Stimulated activated CD4-positive, alpha-beta T cell treated with anti-CD3 and anti-CD28 coated beads, Interleukin-15, amount 100 ng/mL, for 48 hours (primary cell): ENCODE results near the gene NR1D1.
A peak's percentile ranks its signal among the peaks of the same experiment; 100 is the strongest.

Experiments
- DNase-seq, 2 donors: peaks; one replicate each; pipeline ENCODE4 v3.0.0-alpha.2; 2020; ENCODE audit warnings: low read depth in 2 of 2

NR1D1 gene

DNA sequence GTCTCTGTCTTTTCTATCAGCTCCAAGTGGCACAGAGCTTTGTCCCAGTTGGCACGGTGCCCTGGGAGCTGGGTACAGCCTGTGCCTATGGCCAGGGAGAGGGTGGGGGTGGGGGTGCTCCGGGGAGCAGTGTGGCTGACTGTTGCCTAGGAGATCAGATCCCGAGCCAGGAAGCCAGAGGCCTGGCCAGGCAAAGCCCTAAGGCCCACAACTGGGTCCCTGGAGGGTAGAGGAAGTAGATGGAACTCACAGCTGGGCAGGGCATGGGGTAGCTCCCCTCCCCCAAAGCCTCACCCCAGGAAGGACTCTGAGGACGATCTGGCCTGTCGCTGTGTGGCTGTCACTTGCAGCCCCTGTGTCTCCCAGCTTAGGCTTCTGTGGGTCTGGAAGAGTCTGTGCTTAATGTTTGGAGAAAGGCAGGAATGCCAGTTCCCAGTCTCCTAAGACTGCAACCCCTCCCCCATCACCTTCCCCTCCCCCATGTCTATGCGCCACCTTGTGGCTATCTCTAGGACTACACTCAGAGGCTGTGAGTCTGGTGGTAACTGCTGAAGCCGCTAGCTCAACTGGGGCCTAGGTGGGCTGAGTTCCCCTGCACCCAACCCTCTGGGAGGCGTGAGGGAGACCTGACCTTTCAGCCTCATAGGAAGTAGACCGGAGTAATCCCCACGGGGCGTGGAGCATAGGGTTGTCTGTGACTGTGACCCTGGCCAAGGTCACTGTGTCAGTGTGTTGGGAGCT, 25.0 kb downstream of the NR1D1 start:
- DNase-seq, result peak in 1 of 2 donors; percentile 59

DNA sequence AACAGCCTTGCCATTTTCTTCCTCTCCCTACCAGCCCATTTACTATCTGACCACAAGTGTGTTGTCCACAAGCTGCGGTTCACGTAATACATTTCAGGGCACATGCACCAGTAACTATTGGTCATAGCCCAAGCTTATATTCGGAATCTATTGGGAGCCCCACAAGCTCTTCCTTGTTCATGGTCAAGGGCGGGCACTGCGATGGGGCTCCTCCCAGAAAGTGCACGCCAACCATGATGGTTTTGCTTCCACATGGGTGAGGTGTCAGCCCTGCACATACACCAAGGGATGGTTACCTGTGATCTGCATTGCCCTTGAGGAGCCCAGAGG, 25.6 kb downstream of the NR1D1 start:
- DNase-seq, result no peak

DNA sequence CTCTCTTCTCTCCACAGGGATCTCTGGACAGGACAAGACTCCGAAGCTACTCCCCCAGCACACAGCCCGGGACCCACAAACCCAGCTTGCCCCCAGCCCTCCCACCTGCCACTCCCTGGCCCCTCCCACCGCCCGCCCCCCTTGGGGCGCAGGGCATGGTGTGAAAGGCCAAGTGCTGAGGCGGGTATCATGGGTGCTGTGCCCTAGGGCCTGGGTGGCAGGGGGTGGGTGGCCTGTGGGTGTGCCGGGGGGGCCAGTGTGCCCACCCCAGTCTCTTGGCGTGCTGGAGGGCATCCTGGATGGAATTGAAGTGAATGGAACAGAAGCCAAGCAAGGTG, 26.2 kb downstream of the NR1D1 start:
- no peak for DNase-seq

DNA sequence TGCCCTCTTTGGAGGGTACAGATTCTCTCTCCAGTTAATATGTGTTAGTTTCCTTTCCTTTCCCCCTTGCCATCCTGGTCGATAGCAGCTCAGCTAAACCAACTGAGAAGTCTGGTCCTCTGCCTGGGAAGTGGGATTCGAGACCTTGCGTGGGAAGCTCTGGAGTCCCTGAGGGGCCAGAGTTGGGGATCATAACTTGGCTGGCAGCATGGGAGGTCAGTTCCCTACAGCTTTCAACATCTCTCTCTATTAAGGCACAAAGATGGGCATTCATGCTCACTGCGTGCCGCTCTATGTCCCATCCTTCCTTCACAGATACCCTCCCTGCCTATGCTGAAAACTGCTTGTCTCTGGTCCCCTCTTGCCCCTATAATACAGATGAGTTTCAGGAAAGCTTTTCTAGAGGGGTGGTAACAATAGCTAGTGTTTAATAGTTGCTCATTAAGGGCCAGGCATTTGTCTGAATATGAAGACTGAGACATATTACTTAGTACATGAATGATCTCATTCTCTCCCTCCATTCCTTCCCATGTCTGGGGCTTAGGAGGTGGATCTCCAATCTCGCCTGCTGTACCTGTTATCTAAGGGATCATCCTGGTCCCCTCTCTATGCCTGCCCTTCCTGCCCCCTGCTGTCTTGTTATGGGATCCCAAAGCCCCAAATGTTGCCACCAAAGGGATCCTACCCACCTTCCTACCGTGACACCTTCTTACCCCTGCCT, 26.8 kb downstream of the NR1D1 start:
- DNase-seq, result no peak

DNA sequence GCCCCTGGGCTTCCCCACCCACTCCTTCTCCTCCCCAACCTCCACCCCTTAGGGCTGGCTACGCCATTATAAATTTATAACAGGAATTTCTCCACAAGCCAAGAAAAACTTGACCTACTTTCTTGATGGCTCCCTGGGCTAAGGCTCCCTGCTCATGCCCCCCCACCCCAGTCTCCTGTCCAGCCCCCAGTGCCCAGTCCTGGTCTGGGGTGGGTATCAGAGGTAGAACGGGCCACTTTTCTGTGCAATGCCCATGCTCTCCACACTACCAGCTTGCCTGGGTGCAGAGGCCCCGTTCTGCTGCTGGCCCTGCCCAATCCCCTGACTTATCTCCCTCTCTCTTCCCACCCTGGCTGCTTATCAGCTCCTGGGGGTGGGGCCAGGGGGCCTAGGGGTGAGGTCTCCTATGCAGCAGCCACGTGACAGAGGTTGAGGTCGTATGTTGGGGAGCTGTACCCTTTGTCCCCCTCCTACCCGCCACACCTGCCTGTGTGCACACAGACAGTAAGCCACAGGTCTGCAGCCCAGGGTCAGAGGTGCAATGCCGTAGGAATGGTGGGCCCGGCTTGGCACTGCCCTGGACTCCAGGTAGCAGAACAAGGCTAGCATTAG, 27.5 kb downstream of the NR1D1 start:
- no peak for DNase-seq

DNA sequence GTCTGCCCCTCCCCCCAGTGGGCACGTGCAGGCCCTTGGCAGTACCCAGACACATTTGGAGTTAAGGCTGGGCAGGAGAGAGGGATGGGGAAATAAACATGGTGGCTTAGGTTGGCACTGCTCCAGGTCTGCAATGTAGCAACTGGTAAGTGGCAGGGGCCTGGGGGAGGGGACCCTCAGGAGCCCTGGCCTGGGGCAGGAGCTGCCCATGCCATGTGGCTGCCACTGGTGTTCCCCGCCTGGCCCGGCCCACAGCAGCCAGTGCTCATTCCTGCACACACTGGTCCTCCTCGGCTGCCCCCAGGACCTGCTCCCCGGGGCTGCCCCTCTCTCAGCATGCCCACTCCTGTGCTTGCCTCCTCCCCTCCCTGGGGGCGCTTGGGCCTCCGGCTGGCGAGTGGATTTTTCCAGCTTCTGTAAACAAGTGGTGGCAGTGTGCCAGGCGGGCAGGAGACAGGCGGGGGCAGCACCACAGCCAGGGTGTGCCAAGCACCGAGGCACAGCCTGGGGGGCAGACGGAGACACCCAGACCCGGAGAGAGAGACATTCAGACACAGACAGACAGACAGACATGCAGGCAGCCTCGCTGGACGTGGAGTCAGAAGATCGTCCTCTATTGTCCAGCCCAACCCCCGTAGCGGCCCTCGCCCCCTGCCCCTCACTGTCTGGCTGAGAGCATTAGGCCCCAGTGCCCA, 28.2 kb downstream of the NR1D1 start:
- DNase-seq, result no peak

DNA sequence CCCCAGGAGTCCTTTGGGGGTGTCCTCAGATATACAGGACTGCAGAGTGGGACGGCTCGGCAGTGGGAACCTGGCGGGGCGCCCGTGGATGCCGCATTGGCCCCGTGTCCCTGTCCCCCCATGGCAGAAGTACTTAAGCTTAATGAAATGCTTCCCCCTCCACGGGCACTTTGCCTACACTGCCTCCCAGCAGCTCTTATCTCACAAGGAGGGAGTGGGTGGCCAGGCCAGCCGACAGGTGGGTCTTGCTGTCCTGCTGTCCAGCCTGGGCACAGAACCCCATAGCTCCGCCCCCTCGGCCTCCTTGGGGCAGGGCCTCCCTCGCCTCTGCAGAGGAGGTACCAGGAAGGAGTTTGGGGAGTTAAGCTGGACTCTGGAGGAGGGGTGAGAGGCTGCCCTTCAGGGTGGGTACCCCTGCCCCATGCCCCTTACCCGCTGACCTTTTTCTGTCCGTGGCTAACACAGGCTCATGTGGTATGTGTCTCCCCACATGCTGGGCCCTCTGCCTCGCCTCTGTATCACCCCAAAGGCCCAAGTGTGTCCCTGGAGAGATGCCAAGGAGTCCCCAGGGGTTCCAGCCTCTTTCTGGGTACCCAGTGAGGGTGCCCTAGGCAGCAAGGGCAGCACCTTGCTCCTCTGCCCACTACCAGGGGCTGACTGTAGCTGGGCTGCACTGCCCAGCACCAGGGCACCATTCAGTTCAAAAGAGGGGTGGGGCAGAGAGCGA, 28.9 kb downstream of the NR1D1 start:
- DNase-seq, result no peak

DNA sequence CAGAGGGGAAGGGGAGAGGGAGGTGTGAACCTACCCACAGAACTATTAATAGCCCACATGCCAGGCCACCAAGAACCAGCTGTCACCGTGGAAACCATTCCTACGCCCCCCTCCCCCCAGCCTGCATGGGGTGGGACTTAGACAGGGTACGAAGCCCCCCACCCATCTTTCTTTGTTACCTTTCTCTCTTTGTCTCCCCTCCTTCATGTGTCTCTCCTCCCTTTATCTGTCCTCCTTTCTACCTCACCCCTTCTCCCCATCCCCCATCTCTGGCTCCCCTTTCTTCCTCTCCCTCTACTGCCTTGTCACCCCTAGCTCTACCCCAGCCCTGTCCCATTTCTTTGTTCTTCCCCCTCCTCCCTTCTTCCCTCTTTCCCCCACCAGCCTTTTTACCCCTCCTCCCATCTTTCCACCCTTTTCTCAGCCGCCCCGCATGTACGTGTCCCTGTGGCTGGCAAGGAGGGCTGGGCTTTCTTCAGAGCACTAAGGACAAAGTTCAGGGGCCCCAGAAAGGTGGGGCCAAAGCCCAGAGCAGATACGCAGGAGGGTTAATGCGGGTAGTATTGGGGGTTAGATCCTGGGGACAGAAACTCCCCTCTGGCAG, 29.6 kb downstream of the NR1D1 start:
- DNase-seq, result no peak

DNA sequence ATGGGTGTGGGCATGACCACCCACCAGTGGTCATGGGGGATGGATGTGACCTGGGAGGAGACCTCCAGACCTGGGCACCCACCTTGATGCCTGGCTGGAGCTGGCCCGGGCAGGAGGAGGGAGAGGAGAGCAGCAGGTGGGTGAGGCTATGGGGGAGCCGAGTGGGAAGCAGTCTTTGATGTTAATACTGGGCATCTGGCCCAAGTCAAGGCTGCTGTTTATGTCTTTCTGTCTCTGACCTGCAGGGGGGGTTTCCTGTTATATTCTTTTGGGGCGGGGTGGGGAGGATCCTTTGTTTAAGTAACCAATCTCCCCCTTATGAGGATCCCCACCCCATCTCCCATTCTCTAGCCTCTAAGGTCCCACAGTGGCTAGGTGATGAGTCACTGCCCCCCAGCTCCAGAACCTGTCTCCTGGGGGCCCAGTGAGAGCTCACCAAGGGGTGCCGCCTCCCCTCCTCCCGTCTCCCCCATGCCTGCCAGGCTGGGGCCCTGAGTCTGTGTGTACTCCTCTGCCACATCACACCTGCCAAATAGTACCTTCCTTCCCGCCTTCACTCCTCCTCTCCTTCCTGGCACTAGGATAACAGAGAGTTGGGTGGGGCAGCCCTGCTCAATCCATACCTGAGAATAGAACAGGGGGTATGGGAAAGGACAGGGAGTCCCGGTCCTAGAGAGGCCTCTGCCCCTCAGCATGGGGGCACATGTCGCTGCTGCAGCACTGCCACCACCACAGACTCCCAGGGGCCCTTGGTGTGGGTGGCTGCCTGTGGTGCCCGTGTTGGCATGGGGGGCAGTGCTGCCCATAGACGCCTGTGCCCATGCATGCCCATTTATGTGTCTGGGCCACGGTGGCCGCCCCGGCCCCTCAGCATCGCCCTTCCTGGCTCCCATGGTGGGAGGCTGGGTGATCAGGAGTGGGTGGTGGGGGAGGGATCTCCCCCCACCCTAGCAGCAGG, 30.4 kb downstream of the NR1D1 start:
- DNase-seq, result no peak

DNA sequence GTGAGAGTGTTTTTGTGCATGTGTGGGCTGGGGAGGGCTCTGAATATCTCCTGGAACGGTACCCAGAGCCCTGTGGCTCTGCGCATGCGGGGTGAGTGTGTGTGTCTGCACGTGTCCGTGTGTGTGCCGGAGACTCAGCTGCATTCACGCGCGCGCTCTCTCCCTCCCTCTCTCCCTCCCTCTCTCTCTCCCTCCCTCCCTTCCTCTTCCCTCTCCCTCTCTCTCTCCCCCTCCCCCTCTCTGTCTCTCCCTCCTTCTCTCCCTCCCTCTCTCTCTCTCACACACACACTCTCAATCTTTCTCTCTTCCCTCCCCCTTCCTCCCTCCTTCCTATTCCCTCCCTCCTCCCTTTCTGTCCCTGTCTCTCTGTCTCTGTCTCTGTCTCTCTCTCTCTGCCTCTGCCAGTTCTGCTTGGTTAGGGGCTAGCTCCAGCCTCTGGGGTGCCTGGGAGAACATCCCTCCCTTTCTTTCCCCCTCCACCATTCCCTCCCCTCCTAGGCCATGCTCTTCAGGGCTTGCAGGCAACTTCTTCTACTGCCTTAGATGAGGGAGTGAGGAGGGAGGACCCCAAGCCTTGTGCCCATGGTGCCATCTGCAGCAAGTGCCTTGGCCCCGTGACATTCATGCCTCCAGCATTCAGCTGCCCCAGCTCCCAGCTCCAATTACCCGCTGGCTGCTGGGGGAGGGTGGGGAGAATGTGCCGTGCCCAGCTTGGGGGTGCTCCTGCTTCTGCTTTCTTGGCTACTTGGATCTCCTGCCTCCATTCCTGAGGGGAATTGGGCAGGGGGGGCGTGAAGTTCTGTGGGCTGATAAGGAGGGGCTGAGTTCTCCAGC, 31.3 kb downstream of the NR1D1 start:
- DNase-seq, result peak; percentile 75 to 81

DNA sequence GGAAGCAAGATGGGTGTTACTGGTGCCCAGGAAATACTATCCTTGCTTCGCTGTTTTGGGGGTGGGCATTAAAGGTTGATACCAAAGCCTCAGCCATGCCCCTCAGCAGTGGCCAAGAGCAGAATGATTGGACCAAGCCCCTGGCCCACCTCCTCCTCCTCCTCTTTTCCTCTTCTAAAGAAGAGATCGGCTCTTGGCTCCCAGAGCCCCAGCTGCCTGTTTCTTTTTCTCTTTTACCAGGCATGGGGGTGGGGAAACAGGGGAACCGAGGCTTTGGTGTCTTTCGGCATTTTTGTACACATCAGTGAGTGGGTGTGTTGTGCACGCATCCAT, 31.8 kb downstream of the NR1D1 start:
- DNase-seq, result no peak

DNA sequence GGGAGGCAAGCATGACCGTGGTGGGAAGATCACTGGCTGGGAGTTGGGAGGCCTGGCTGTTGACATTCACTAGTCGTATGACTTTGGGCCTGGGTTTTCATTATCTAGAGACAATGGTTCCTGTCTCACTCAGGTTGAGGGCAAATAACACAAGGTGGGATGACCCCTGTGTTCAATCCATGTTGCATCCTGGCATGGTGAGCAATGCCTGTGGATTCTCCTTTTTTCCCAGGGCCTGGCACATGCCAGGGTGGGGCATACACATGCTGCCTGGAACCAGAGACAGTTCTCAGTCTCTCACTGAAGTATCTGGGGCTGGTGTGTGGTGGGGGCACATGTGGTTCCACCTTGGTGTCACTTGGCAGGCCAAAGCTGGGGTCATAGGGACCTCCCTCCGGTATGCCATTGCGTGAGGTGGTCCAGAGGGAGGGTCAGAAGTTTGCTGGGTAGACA, 32.2 kb downstream of the NR1D1 start:
- DNase-seq, result no peak

DNA sequence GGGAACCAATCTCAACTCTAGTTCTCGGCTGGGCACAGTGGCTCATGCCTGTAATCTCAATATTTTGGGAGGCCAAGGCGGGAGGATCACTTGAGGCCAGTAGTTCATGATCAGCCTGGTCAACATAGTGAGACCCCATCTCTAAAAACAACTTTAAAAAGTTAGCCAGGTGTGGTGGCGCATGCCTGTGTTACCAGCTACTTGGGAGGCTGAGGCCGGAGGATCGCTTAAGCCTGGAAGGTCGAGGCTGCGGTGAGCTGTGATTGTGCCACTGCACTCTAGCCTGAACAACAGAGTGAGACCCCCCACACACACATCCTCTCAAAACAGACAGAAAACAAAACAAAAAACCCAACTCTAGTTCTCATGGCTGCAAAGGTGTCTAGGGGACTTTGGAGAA, 32.7 kb downstream of the NR1D1 start:
- DNase-seq, result no peak

DNA sequence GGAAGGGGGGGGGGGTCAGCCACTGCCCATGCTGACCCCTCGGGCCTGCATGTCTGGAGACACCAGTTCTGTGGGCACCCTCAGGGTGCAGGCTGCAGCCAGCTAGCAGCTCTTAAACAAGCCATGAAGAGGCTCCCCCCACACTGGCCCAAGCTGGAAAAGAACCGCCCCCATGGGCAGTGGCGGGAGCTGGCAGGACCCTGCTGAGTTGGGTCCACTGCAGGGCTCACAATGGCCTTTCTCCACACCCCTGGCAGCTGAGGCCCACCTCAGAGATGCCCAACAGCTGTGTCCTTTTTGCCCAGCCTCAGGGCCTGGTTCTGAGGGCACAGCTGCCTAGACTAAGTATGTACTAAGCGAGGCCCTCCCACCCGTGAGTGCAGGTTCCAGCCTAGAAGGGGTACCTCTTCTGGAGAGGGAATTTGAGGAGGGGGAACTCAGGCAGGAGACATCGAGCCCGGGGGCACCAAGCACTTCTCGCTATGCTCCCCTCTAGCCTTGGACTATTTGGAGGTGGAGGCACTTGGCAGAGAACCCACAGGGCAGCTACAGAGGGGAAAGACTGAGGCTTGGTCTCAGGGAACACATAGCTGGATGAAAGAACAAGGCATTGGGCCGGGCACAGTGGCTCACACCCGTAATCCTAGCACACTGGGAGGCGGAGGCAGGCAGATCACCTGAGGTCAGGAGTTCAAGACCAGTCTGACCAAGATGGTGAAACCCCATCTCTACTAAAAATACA, 34.4 kb downstream of the NR1D1 start:
- no peak for DNase-seq

DNA sequence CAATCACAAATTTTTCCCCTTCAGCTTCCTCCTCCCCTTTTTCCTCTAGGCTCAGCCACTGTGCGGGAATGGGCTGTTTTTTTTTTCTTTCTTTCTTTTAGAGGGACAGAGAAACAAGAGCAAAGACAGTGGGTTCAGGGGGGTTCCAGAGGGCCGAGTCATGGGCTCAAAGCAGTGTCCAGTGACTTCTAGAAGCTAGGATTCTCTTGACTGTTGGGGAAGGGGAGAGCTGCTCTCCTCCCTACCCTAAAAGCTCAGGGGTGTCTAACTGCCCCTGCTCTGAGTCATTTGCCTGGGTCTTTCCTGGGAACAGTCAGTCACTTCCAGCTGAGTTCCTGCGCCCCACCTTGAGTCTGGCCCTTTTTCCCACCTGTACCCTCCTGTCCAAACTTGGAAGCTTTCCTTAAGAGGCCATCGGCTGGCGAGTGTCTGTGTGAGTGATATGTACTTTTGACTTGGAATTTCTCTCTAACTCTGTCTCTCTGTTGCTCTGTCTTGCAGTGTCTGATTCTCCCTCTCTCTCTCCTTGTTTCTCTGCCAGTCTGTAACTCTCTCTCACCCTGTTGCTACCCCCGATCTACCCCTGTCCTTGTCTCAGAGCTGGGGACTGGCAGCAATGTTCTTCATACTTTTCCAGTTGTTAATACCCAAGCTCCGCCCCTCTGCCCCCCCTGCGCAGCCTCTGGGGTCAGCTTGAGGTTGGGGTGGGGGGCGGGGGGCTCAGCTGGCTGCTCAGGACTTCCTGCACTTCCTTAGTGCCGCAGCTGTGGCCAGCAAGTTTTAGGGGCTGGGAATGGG, 35.2 kb downstream of the NR1D1 start:
- DNase-seq, result no peak

DNA sequence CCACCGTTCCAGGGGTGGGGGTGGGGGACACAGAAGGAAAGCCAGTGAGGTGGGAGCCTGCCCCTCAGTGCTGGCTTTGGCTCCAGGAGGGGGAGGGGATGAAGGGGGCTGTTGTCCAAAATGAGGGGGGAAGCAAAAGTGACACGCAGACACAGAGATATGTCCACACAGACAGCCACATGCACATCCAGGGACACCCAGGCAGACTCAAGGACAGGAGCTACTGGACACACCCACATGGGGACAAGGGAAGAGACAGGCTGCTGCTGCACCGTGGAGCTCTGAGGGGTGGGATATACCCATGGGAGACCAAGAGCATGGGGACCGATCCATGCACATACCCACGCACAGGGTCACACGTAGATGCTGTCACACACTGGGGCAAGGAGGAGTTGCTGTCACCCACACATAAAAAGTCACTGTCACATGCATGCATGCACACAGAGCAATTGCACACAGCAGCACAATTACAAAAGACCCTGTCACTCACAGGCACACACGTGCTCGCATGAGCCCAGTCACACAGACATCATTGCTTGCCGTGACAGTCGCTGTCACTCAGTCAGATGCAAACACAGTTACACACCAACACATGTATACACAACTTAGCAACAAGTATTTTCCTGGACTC, 36.4 kb downstream of the NR1D1 start:
- DNase-seq, result no peak

DNA sequence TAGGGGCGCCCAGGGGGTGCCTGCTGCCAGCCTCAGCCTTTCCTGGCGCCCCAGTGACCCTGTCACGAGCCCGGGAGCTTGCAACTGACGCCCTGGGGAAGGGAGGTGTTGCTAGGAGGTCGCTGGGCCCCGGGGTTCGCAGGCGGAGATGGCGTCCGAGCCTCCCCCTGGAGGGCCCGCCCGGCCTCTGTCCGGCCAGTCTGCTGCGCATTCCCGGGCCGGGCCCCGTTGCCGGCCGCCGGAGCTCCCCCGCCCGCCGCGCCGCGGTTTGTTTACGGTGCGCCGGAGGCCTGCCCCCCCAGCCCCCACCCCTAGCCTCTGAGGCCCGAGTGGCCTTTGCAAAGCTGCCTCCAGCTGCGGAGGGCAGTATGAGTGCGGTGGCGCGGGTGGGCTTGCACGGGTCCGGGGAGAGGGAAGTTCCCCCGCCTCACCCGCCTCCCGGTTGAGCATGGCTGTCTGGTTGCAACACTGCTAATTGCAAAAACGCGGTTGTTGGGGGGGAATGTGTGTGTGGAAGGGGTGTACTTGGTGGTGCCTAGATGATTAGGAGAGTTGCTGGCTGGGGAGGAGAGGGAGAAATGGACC, 37.1 kb downstream of the NR1D1 start:
- DNase-seq, result no peak
